Activated CD8-positive, alpha-beta memory T cell treated with anti-CD3 and anti-CD28 coated beads, Interleukin-2, amount 50 U/mL, for 4 hours (primary cell): ENCODE measurements around the gene PUS10.
"Not testable (repeated sequence)": the region's sequence is repeated elsewhere in the genome, so short reads cannot be mapped to it uniquely, and the experiment has no call there.

Experiments used
- DNase-seq: peaks from one replicate; pipeline ENCODE4 v3.0.0-alpha.2; 2020

The PUS10 gene

GRCh38 chr2:61009355-61009754 is 8.7 kb downstream of the PUS10 start:
- no peak for DNase-seq

GRCh38 chr2:61006486-61007105 is 11.5 kb downstream of the PUS10 start:
- no peak for DNase-seq

- no peak for DNase-seq
Measured at GRCh38 chr2:61005736-61006135, 12.3 kb downstream of the PUS10 start.

- DNase-seq = no peak
Measured at GRCh38 chr2:60998628-60999545, 19.2 kb downstream of the PUS10 start.

GRCh38 chr2:60994131-60994530 is 23.9 kb downstream of the PUS10 start:
- DNase-seq = no peak

GRCh38 chr2:60992985-60993392 is 25.1 kb downstream of the PUS10 start:
- DNase-seq = no peak

- no peak for DNase-seq
Measured at GRCh38 chr2:60991644-60992043, 26.4 kb downstream of the PUS10 start.

- DNase-seq = no peak
Measured at GRCh38 chr2:60989259-60989658, 28.8 kb downstream of the PUS10 start.

GRCh38 chr2:60987656-60988055 is 30.4 kb downstream of the PUS10 start:
- not testable (repeated sequence) for DNase-seq

- DNase-seq = no peak
Measured at GRCh38 chr2:60987041-60987440, 31.0 kb downstream of the PUS10 start.

- no peak for DNase-seq
Measured at GRCh38 chr2:60984720-60985119, 33.3 kb downstream of the PUS10 start.

GRCh38 chr2:60982066-60982465 is 36.0 kb downstream of the PUS10 start:
- DNase-seq = not testable (repeated sequence)

GRCh38 chr2:60980071-60980815 is 37.8 kb downstream of the PUS10 start:
- DNase-seq = no peak

GRCh38 chr2:60979231-60979630 is 38.8 kb downstream of the PUS10 start:
- DNase-seq = no peak

- DNase-seq = no peak
Measured at GRCh38 chr2:60977562-60977895, 40.5 kb downstream of the PUS10 start.

- no peak for DNase-seq
Measured at GRCh38 chr2:60976875-60977561, 41.0 kb downstream of the PUS10 start.

- DNase-seq = no peak
Measured at GRCh38 chr2:60976256-60976850, 41.7 kb downstream of the PUS10 start.

GRCh38 chr2:60974652-60975051 is 43.4 kb downstream of the PUS10 start:
- no peak for DNase-seq

- no peak for DNase-seq
Measured at GRCh38 chr2:60973705-60974104, 44.4 kb downstream of the PUS10 start.

- no peak for DNase-seq
Measured at GRCh38 chr2:60972889-60973656, 45.0 kb downstream of the PUS10 start.

GRCh38 chr2:60966507-60967405 is 51.3 kb downstream of the PUS10 start:
- no peak for DNase-seq
